HTR-8/SVneo (cell line): ENCODE results near the gene SLC18A2.
"Not testable (repeated sequence)": the region's sequence is repeated elsewhere in the genome, so short reads cannot be mapped to it uniquely, and the experiment has no call there.

Source experiments
- DNase-seq: peaks from one replicate; pipeline ENCODE4 v3.0.0; 2011; ENCODE audit warnings: low spot score, mixed read lengths; ENCODE audit not compliant: insufficient read length
- FAIRE-seq: peaks from 2 replicates; lab custom pipeline; 2011; peaks lifted over from hg19 to GRCh38; lab: Jason Lieb, UNC

Gene SLC18A2

GRCh38 chr10:117260084-117260483, 19.2 kb downstream of the SLC18A2 start:
- no peak for FAIRE-seq

GRCh38 chr10:117261501-117261900, 20.6 kb downstream of the SLC18A2 start:
- DNase-seq (no peak), FAIRE-seq (no peak)

More at GRCh38 chr10:117260084-117260483, 19.2 kb downstream of the SLC18A2 start:
- no peak for DNase-seq

GRCh38 chr10:117262291-117262902, 21.5 kb downstream of the SLC18A2 start:
- FAIRE-seq (no peak), DNase-seq (no peak)

GRCh38 chr10:117262903-117263293, 22.0 kb downstream of the SLC18A2 start:
- DNase-seq (no peak), FAIRE-seq (no peak)

GRCh38 chr10:117264782-117265181, 23.9 kb downstream of the SLC18A2 start:
- FAIRE-seq (no peak), DNase-seq (no peak)

DNA sequence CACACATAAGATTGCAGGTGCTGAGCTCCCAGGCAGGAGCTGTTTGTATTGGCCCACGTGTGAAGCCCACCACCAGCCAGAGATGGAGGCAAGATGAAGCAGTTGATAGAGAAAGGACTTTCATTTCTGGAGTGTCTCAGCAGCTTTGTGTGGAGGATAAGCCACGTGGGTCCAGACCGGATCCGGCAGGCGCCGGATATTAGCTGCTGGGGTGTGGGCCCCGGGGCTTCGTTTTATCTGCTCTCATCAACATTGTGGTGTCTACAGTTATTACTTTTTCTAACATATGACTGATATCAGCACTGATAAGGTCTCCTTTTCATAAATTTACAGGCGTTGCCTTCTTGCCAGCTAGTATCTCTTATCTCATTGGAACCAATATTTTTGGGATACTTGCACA, 25.5 kb downstream of the SLC18A2 start:
- no peak for FAIRE-seq
- DNase-seq, result no peak

DNA sequence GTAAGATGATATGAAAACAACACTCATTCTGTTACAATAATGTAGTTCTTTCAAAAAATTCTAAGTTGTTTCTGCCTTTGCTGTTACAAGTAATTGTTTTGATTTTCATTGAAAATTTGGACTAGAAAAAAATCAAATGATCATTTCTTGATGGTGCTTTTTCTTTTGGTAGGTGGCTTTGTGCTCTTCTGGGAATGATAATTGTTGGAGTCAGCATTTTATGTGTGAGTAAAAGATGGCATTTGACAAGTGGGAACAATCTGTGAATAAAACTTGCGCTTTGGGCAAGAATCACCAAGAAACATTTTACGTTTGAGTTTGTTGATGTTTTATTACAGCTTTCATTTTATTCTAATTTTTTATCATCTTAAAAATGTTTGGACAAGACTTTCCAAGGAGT, 25.9 kb downstream of the SLC18A2 start:
- FAIRE-seq (no peak), DNase-seq (no peak)

DNA sequence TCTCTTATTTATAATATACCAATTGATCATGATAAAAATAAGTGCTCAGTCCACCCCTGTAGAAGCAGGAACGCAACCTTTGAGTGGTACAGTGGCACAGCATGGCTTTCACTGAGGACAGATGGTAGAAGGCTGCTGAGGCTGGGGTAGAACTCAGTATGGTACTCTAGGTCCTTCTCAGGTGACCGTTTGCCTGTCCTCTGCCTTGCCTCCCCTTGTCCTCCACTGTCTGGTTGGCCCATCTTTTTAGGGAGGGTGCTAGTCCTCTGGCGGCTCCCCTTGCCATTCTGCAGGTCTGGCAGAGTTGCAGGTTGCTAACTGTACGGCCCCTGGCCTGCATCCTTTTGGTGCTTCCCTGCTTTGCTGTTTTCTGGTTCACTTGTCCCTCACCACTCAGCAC, 27.3 kb downstream of the SLC18A2 start:
- no peak for FAIRE-seq
- DNase-seq, result no peak

DNA sequence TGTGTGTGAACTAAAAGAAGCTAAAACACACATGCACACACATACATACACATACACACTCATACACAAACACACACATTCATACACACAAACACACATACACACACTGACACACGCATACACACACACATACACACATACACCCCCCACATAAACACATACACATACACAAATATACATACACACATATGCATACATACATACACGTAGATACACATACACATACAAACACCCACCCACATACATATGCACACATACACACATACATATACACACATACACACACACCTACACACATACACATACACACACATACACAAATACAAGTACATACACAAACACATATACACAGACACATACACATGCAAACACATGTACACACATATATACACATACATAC, 28.0 kb downstream of the SLC18A2 start:
- FAIRE-seq (no peak), DNase-seq (no peak)

GRCh38 chr10:117271427-117271826, 30.5 kb downstream of the SLC18A2 start:
- no peak for DNase-seq
- FAIRE-seq, result no peak

DNA sequence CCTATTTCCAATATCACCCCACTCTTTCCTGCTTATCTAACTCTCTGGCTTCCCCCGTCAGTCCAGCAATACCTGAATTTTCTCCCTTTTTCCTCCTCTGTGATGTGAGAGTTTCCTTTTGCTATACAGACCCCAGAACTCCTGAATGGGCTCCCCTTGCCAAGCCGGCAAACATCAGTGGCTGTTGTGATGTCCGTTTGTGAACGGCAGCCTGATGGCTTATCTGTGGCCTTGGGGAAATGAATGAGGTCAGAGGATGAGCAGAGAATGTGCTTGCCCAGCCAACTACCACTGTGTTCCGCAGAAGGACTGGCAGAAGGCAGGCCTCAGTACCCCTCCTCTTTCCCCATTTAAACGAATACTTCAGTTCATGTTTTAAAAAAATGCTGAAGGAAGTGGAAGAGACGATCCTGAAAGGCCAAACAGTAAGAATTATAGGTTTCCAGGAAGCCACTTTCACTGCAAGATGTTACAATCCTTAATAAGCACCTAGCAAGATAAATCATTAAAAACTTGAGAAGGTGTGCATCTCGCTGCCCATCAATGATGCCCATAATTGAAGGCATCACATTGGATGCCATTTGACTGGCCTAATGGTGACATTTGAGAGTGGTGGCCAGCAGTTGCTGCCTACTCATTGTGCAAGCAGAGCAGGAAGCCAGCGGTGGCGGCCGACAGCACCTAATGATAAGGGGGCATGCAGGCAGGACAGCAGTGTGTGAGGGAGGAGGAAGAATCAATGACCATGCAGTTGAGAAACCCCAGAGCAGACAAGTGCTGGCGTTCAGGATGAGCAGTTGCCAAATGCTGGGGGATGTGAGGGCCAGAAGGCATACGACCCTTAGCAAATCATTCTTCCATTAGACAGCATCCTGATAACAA, 31.5 kb downstream of the SLC18A2 start:
- DNase-seq, result no peak
- FAIRE-seq, result no peak

DNA sequence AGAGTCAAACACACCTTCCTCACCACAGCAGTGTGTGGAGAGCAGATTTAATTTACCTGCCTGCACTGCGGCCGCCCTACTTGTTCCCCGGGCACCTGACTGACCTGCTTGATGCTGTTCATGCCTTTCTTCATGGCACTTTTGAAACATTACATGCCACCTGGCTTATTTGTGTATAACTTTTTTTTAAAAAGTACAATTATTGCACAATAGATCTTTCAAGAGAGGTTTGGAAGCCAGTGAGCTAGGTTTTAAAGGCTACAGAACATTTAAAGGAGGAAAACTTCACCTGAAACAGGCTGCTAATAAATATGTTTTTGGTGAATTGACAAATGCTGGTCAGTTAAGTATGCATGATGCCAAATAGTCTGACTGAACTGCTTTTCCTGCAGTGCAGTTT, 33.1 kb downstream of the SLC18A2 start:
- FAIRE-seq, result no peak
- no peak for DNase-seq

DNA sequence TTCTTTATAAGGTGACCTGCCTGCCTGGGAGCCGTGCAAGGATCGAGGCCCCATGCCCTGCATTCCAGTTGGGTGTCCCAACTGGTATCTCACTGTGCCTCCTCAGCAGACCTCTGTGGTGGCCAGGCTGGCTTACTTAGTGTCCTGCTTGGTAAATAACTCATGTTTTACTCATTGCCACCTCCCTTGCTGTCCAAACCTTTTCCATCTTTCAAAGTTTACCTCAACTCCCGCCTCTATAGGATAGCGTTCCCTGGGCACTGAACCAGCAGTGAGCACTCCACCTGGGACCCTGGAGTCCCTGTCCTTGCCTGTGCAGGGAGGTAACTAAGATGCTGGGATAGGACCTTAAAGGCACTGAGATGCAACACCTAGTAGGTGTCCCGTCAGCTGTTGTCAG, 33.6 kb downstream of the SLC18A2 start:
- DNase-seq (no peak), FAIRE-seq (no peak)

- FAIRE-seq (no peak), DNase-seq (no peak)
Measured at GRCh38 chr10:117275121-117275520, 34.2 kb downstream of the SLC18A2 start.

DNA sequence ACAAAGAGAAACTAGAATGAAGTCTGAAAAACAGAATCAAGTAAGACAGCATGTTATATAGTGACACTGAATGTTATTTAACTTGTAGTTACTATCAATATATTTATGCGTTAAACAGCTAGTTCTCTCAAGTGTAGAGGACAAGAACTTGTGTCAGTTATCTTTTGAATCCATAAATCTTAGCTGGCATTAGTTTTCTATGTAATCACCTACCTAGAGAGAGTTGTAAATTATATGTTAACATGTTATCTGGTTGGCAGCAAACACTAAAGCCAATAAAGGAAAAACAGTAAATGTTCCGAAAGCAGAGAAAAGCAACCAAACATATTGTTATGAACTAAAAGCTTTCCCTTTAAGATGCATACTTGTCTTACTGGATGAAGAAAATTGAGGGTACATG, 36.8 kb downstream of the SLC18A2 start:
- FAIRE-seq, result no peak
- no peak for DNase-seq

DNA sequence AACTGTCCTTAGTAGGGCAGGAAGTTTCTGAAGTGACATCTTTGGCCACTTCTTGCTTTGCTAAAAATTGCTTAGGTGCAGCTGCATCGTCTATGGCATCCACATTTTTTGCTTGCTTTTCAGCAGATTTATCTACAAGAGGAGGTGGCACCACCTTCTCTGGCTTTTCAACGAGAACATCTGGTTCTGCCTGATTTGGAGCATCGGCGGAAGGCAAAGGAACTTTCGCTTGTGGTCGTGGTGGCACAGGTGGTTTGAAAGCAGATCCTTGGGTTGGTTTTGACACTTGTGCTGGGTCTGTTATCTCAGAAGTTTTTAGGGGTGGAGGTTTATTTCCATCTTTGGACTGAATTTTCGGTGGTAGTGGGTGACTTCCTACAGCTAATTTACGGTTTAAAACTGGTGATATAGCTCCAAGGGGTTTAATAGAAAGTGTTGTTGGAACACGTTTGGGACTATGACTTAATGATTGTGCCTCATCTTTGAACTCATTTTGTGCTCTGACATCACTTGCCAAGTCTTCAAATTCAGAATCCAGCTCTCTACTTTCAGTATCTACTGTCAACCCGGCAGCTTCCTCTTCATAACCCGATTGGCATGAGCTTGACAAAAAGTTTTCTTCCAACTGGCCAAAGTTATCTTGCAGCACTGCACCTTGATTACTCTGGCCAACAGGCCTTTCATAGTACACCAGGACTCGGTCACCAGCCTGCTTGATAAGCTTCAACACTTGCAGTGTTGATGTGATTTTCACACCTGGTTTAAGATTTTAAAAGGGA, 44.0 kb downstream of the SLC18A2 start:
- FAIRE-seq (no peak), DNase-seq (no peak)

DNA sequence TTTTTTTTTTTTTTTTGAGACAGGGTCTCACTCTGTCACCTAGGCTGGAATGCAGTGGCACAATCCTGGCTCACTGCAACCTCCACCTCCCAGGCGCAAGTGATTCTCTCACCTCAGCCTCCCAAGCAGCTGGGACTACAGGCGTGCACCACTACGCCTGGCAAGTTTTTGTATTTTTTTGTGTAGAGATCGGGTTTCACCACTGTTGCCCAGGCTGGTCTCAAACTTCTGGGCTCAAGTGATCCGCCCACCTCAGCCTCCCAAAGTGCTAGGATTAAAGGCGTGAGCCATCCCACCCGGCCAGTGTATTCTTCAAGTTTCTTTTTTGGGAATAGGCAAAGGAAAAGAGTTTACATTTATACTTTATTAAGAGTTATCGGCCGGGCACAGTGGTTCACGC, 50.0 kb downstream of the SLC18A2 start:
- FAIRE-seq, DNase-seq: not testable (repeated sequence)

- FAIRE-seq (no peak), DNase-seq (no peak)
Measured at GRCh38 chr10:117294039-117294645, 53.2 kb downstream of the SLC18A2 start.

- FAIRE-seq (no peak), DNase-seq (no peak)
Measured at GRCh38 chr10:117294735-117295134, 53.8 kb downstream of the SLC18A2 start.

- no peak for FAIRE-seq
- no peak for DNase-seq
Measured at GRCh38 chr10:117298219-117298618, 57.3 kb downstream of the SLC18A2 start.

DNA sequence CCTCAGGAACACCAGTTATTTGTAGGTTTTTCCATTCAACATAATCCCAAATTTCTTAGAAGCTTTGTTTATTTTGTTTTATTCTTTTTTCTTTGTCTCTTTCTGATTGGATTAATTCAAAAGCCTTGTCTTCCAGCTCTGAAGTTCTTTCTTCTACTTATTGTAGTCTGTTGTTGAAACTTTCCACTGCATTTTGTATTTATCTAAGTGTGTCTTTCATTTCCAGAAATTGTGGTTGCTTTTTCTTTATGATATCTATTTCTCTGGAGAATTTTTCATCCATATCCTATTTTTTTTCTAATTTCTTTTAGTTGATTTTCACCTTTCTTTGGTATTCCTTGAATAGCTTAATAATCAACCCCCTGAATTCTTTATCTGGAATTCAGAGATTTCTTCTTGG, 58.5 kb downstream of the SLC18A2 start:
- no peak for DNase-seq
- no peak for FAIRE-seq
